C4-2B (cell line): ENCODE measurements around the gene BNIP2.

Source experiments
- CTCF ChIP-seq: fragments of 450-650 bp; conservative IDR thresholded peaks from 2 replicates; pipeline ENCODE4 v1.5.1; 2017; ENCODE audit warnings: mild to moderate bottlenecking
- ZFX ChIP-seq: fragments of 450-650 bp; IDR thresholded peaks from 2 replicates; pipeline ENCODE4 v1.6.1; 2017

GRCh38 chr15:59614153-59614552 is 75.0 kb downstream of the BNIP2 start:
- no peak for TF ChIP-seq CTCF
- TF ChIP-seq ZFX, result no peak
